Frontal cortex (tissue), 4 donors: ENCODE measurements around the gene BTN1A1. TPM values are rescaled to one million over a fixed set of nuclear protein-coding genes. Genes with fewer than 3 reads are reported as not detected.
"Not testable (repeated sequence)": the region's sequence is repeated elsewhere in the genome, so short reads cannot be mapped to it uniquely, and the experiment has no call there.

ENCODE experiments used
- DNase-seq, 2 donors: peaks; one replicate each; pipeline ENCODE4 v3.0.0; 2012; ENCODE audit warnings: low spot score in 2 of 2
- FAIRE-seq: peaks from 2 replicates; lab custom pipeline; 2012; peaks lifted over from hg19 to GRCh38; lab: Jason Lieb, UNC
- total RNA-seq: library from RNA; depleted of rRNA; stranded (reverse); fragments of >200 nt; gene quantifications from one replicate; pipeline ENCODE4 v1.2.3, GENCODE V29; 2014
- donor health status: control.
- donor health status: control.
- donor health status: control.

Gene BTN1A1
- not detected for total RNA-seq

- DNase-seq (no peak), FAIRE-seq (no peak)
These were observed at the start of gene BTN1A1 for GRCh38 chr6:26500102-26500501. TSS of gene BTN1A1 (plus strand) at chr6:26500303. CDS start at chr6:26501287, 984 bp downstream.

DNA sequence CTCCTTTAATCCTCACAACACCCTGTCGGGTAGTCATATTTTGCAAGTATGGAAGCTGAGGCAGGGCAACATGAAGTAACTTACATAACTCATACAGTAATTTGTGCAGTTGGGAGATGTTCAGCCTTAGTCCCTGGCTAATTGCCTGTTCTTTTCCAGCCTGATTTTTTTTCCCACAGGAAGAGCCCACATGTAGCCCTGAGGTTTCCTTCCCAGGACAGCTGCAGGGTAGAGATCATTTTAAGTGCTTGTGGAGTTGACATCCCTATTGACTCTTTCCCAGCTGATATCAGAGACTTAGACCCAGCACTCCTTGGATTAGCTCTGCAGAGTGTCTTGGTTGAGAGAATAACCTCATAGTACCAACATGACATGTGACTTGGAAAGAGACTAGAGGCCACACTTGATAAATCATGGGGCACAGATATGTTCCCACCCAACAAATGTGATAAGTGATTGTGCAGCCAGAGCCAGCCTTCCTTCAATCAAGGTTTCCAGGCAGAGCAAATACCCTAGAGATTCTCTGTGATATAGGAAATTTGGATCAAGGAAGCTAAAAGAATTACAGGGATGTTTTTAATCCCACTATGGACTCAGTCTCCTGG, 47.4 kb upstream of the BTN1A1 start:
- DNase-seq = no peak
- FAIRE-seq = no peak

DNA sequence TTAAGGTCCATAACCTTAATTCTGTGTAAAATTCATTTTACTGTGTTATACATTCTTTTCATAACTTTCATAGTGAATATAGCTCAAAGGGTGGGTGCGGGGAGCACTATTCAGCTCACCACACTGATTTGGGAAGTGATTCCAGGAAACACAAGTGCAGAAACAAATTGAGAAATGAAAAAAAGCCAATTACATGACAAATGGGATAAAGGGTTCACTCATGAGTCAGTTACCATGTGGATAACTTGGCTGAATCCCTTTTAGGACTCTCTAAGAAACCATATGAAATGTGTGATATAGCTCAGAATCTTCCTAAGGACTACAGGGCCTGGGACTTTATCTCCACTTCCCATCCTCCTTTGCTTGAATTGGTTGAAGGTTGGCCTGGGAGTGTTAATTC, 45.5 kb upstream of the BTN1A1 start:
- no peak for DNase-seq
- no peak for FAIRE-seq

GRCh38 chr6:26455357-26455970, 44.6 kb upstream of the BTN1A1 start:
- FAIRE-seq (no peak), DNase-seq (no peak)

- no peak for FAIRE-seq
- no peak for DNase-seq
These were observed 42.8 kb upstream of the BTN1A1 start for GRCh38 chr6:26457264-26457805.

DNA sequence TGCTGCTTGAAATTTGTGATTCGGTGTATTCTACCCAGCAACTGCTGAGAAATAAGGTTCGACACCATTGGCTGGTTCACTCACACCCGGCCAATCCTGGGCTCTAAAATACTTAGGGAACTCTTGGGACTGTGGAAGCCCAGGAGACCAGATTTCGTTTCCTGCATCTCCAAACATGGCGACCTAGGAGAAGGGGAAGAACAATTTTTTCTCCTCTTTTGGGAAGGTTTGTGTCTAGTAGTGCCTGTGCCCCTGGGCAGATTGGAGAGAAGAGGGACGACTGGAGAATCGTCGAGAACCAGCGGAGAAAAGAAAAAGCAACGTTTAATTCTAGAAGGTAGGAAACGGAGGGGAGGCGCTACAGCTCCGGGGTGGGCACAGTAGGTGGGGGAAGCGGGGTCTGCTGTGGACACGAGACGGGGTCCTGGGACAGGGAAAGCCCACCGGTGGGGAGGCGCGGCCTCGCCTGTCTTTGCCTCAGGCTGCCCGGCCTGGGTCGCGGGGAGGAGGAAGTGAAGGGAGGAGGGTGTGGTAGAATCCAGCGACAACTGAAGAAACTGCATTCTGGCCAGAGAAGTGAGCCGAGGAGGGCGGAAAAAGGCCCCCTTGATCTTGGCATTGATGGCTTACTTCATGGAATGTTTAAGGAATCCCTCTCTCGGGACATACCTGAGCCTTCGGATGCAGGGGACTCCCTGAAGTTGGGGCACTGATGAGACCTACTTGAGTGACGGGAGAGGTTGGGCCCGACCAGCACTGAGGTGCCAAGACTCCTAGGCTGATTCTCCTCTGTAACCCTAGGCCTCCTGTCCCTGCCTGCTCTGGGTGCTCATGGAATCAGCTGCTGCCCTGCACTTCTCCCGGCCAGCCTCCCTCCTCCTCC, 42.1 kb upstream of the BTN1A1 start, which contains the start of gene BTN2A1:
BTN2A1 (plus strand) TSS at position 150 of the 883 bp plus-strand sequence; CDS start at position 832, 682 bp downstream.
- FAIRE-seq = peak; percentile 66
- DNase-seq = peak; percentile 64 to 88

DNA sequence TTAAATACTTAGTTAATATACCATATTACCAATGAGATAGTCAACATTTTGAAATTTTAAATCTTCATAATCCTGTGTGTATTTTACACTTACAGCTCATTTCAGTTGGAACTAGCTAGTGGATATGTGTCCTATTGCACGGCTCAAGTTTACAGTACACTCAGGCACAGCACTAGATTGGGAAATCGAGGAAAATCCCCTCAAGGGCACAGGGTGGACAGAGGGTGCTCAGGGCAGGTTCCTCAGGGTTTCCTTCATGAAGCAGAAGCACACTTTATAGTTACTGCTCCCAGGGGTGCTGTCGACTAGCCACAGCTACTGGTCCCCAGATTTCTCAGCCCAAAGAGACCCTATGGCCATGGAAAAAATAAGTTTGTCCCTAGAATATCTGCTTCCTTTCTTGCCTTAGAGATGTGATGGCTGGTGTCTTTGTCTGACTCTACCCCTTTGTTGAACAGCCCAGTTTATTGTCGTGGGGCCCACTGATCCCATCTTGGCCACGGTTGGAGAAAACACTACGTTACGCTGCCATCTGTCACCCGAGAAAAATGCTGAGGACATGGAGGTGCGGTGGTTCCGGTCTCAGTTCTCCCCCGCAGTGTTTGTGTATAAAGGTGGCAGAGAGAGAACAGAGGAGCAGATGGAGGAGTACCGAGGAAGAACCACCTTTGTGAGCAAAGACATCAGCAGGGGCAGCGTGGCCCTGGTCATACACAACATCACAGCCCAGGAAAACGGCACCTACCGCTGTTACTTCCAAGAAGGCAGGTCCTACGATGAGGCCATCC, 40.9 kb upstream of the BTN1A1 start:
- FAIRE-seq (no peak), DNase-seq (no peak)

- FAIRE-seq, DNase-seq: not testable (repeated sequence)
These were observed 38.8 kb upstream of the BTN1A1 start for GRCh38 chr6:26461353-26461752.

- no peak for FAIRE-seq
- DNase-seq = no peak
These were observed 36.1 kb upstream of the BTN1A1 start for GRCh38 chr6:26464014-26464413.

- no peak for FAIRE-seq
These were observed 35.5 kb upstream of the BTN1A1 start for GRCh38 chr6:26464416-26465131.

DNA sequence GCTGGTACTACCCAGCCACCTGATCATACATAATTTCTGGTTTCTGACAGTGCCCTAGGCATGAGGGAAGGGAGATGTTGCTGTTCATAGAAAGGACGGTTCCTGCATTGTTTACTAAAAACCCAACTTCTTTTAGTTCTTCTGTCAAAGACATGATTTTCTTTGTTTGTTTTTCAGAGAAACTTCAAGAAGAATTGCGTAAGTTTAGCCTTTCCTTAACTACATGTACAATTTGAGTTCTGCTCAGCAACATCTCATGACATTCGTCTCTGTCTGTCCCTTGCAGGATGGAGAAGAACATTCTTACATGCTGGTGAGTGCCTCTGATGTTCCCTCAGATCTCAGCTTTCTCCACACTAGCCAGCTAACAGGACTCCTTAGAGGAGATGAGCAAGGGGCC, 34.3 kb upstream of the BTN1A1 start:
- DNase-seq (no peak), FAIRE-seq (no peak)

More at GRCh38 chr6:26464416-26465131, 35.5 kb upstream of the BTN1A1 start:
- no peak for DNase-seq

DNA sequence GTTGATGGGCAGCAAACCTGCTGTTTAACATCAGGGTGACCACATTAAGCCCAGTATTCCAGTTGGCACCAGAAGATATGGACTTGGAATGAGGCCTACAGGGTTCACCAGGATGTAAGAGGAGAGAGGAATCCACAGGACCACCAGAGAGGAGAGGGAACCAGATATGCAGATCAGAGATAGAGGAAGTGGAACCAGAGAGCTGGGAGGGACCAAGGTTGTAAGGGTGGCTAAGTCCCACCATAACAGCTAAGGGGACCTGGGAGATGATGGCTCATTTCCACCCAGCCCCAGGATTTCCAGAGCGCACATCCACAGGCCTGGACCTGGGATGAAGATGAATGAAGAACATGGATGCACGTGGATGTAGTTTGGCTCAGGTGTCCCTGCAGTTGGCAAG, 31.3 kb upstream of the BTN1A1 start:
- FAIRE-seq (no peak), DNase-seq (no peak)

- DNase-seq = no peak
These were observed 29.5 kb upstream of the BTN1A1 start for GRCh38 chr6:26470643-26471042.

DNA sequence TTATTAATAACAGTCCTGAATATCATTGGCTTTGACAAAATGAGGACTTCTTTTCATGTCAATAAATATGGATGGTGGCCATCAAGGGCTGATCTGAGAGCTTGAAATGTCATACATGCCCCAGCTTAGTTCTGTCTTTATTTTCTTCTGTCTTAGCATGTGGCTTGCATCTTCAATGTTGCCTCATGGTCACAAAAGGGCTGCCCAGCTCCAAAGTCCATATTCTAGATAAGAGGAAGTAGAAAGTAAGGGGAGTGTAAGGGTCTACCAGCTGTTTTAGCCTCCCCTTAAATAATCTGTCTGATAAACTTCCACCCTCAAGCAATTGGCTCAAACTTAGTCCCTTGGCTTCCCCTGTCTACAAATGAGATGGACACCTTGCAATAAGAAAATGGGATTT, 28.1 kb upstream of the BTN1A1 start:
- DNase-seq = no peak
- FAIRE-seq = no peak

More at GRCh38 chr6:26470643-26471042, 29.5 kb upstream of the BTN1A1 start:
- FAIRE-seq = no peak

- DNase-seq = no peak
- no peak for FAIRE-seq
These were observed 27.4 kb upstream of the BTN1A1 start for GRCh38 chr6:26472549-26473290.

- FAIRE-seq = no peak
These were observed 26.7 kb upstream of the BTN1A1 start for GRCh38 chr6:26473429-26473757.

DNA sequence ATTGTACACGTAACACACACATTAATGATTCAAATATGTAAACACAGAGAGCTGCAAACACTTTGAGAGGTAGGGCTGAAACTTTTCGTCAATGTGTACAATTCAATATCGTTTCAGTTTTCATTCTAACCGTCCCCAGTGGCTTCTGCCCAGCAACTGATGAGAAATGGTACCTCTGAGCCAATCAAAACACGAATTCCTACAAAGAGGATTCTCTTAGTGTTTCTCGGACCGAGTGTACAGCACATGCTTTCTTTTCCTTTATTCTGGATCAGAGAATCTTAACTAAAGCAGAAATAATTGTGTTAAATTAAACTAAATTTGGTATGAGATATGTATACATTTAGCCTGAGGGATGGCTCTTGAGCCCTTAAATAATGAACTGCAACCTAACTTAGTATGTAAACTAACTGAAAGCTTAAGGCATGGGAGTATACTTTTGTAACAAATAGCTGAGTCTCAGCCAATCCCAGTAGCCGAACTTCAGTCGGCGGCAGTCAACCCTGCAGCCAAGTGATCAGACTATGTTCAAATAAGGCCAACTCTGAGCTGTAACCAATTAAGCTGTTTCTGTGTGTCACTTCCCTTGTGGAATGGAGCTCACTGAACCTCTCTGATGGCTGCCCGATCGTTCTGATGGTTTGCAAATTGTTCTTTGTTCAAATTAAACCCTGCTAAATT, 26.2 kb upstream of the BTN1A1 start:
- DNase-seq (peak; percentile 50 to 73), FAIRE-seq (no peak)

More at GRCh38 chr6:26473429-26473757, 26.7 kb upstream of the BTN1A1 start:
- DNase-seq = no peak

- no peak for FAIRE-seq
- no peak for DNase-seq
These were observed 25.6 kb upstream of the BTN1A1 start for GRCh38 chr6:26474439-26474881.
